Mesodermal cell (in vitro differentiated cells): Measurements from ENCODE around the gene EHMT2.
"Not testable (repeated sequence)": the region's sequence is repeated elsewhere in the genome, so short reads cannot be mapped to it uniquely, and the experiment has no call there.

Experiments used
- H3K27ac ChIP-seq: 2 replicates; pipeline ENCODE4 v1.7.0; 2013; ENCODE audit warnings: mild to moderate bottlenecking, low read depth, low read length, moderate library complexity; ENCODE audit not compliant: severe bottlenecking
- H3K36me3 ChIP-seq: 2 replicates; pipeline ENCODE4 v1.7.1; 2013; ENCODE audit warnings: mild to moderate bottlenecking, low read length, moderate library complexity; ENCODE audit not compliant: control insufficient read depth, insufficient read depth
- H3K4me1 ChIP-seq: one replicate; pipeline ENCODE4 v1.7.1; 2013; ENCODE audit warnings: mild to moderate bottlenecking, low read length; ENCODE audit not compliant: insufficient read depth, control insufficient read depth, poor library complexity, severe bottlenecking
- H3K4me3 ChIP-seq: 2 replicates; pipeline ENCODE4 v1.7.0; 2013; ENCODE audit warnings: low read length, control low read depth, mild to moderate bottlenecking; ENCODE audit not compliant: insufficient read depth, poor library complexity, severe bottlenecking; ENCODE audit errors: extremely low read depth
- H3K9me3 ChIP-seq: 2 replicates; pipeline ENCODE4 v1.7.1; 2013; ENCODE audit warnings: mild to moderate bottlenecking, low read length, moderate library complexity; ENCODE audit not compliant: control insufficient read depth
- WGBS, 2 experiments: methylation state at CpG; one replicate each; pipeline ENCODE4 v1.1.5; 2013; ENCODE audit warnings: missing lambda C conversion rate in 2 of 2; ENCODE audit not compliant: insufficient coverage in 2 of 2; 5-methylcytosine and 5-hydroxymethylcytosine counted together

EHMT2 gene

GRCh38 chr6:31915351-31915750 is 17.9 kb upstream of the EHMT2 start:
- Histone ChIP-seq H3K4me3 (no peak overlapping the region), H3K27ac (no peak overlapping the region), H3K4me1 (no peaks in the 10 kb centered on the region), H3K36me3 (no peaks in the 10 kb centered on the region), H3K9me3 (no peaks in the 10 kb centered on the region)

- 77 to 81% methylated on average over 10 to 11 of the region's 11 CpGs for WGBS, 2 experiments
- H3K4me3 ChIP-seq: no peak overlapping the region
- H3K4me1 ChIP-seq: no peaks in the 10 kb centered on the region
- H3K27ac ChIP-seq: no peak overlapping the region
- H3K36me3 ChIP-seq: no peaks in the 10 kb centered on the region
- no peaks in the 10 kb centered on the region for H3K9me3 ChIP-seq
Observed at GRCh38 chr6:31911826-31912585, 14.5 kb upstream of the EHMT2 start.

GRCh38 chr6:31909298-31909697 is 11.8 kb upstream of the EHMT2 start:
- H3K4me3 ChIP-seq, H3K9me3 ChIP-seq, H3K4me1 ChIP-seq, H3K27ac ChIP-seq, H3K36me3 ChIP-seq: not testable (repeated sequence)
- 81 to 84% methylated on average over 7 of the region's 7 CpGs for WGBS, 2 experiments

- H3K36me3 ChIP-seq: no peaks in the 10 kb centered on the region
- no peaks in the 10 kb centered on the region for H3K9me3 ChIP-seq
- no peak overlapping the region for H3K27ac ChIP-seq
- WGBS, 2 experiments: 93% methylated on average over 2 of the region's 4 CpGs; no CpG with 5 or more reads in 1 of the 2 experiments
- no peak overlapping the region for H3K4me3 ChIP-seq
- no peaks in the 10 kb centered on the region for H3K4me1 ChIP-seq
Observed at GRCh38 chr6:31908791-31909190, 11.3 kb upstream of the EHMT2 start.

- not testable (repeated sequence) for H3K4me3 ChIP-seq, H3K27ac ChIP-seq, H3K9me3 ChIP-seq, H3K36me3 ChIP-seq, H3K4me1 ChIP-seq
- WGBS, 2 experiments: 86% methylated on average over 3 of the region's 5 CpGs; no CpG with 5 or more reads in 1 of the 2 experiments
Observed at GRCh38 chr6:31908255-31908654, 10.8 kb upstream of the EHMT2 start.

GRCh38 chr6:31907158-31907813 is 9.8 kb upstream of the EHMT2 start:
- Histone ChIP-seq H3K4me3 (no peak overlapping the region), H3K4me1 (no peaks in the 10 kb centered on the region), H3K36me3 (no peaks in the 10 kb centered on the region), H3K27ac (no peak overlapping the region), H3K9me3 (no peaks in the 10 kb centered on the region)
- WGBS, 2 experiments: 74 to 100% methylated on average over 2 to 4 of the region's 7 CpGs

GRCh38 chr6:31906727-31907126 is 9.2 kb upstream of the EHMT2 start:
- 88 to 92% methylated on average over 7 of the region's 8 CpGs for WGBS, 2 experiments
- not testable (repeated sequence) for H3K27ac ChIP-seq

GRCh38 chr6:31906122-31906521 is 8.6 kb upstream of the EHMT2 start:
- WGBS, 2 experiments: 0 to 11% methylated on average over 2 to 3 of the region's 4 CpGs
- Histone ChIP-seq H3K27ac (no peak overlapping the region), H3K9me3 (no peaks in the 10 kb centered on the region), H3K4me3 (no peak overlapping the region), H3K4me1 (peaks cover under 1% of the 10 kb centered on the region), H3K36me3 (no peaks in the 10 kb centered on the region)

More at GRCh38 chr6:31906727-31907126, 9.2 kb upstream of the EHMT2 start:
- not testable (repeated sequence) for H3K9me3 ChIP-seq, H3K36me3 ChIP-seq, H3K4me1 ChIP-seq, H3K4me3 ChIP-seq

- Histone ChIP-seq H3K4me3 (no peak overlapping the region), H3K4me1 (peaks cover 2% of the 10 kb centered on the region), H3K36me3 (no peaks in the 10 kb centered on the region), H3K27ac (no peak overlapping the region), H3K9me3 (no peaks in the 10 kb centered on the region)
- no CpG with 5 or more reads among the region's 1 CpG for WGBS, 2 experiments
Observed at GRCh38 chr6:31905041-31905440, 7.5 kb upstream of the EHMT2 start.

GRCh38 chr6:31903957-31904356 is 6.5 kb upstream of the EHMT2 start:
- Histone ChIP-seq H3K4me1 (peaks cover 10% of the 10 kb centered on the region), H3K4me3 (no peak overlapping the region), H3K9me3 (no peaks in the 10 kb centered on the region), H3K36me3 (peaks cover 3% of the 10 kb centered on the region), H3K27ac (no peak overlapping the region)
- WGBS, 2 experiments: 80 to 90% methylated on average over 1 of the region's 3 CpGs
